GM04503 (cell line): ENCODE data around the gene PROZ.

ENCODE experiments used
- DNase-seq: peaks from one replicate; pipeline ENCODE4 v3.0.0-alpha.2; 2012; ENCODE audit warnings: low read depth

The PROZ gene

GRCh38 chr13:113119822-113120189 is 38.6 kb upstream of the PROZ start:
- DNase-seq = no peak

DNA sequence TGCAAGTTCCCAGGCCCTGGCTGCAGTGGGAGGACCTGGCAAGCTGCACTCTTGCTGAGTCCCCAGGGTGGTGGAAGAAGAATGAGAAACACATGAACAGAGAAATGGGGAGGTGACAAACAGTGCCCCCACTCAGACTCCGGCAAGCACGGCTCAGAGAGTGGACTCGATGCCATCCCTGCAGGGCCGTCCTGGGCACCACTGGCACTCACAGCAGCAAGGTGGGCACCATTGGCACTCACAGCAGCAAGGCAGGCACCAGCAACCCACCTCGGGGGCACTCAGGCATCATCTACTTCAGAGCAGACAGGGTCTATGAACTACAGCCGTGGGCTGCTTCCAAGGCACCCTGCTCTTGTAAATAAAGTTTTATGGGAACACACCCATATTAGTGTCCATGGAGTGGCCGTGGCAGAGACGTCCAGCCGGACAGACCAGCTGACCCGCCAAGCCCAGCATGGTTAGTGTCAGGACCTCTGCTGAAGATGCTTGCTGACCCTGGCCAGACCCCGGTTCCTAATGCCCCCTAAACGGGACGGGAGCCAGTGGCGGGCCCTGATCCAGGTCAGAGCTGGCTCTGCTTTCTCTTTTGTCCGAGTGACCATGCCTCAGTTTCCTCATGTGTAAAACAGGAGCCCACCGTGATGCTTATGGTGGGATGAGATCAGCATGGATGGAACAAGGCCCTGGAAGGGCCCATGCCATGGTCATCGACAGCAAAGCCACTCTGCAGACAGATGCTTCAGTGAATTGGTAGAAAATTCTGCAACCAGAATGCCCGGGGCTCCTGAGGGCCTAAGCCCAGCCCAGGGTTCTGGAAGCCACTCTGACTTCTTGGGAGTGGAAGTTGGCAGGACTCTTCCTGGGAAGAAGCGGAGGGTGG is 37.9 kb upstream of the PROZ start:
- no peak for DNase-seq

- DNase-seq = no peak
Measured at GRCh38 chr13:113121183-113121927, 37.1 kb upstream of the PROZ start.

DNA sequence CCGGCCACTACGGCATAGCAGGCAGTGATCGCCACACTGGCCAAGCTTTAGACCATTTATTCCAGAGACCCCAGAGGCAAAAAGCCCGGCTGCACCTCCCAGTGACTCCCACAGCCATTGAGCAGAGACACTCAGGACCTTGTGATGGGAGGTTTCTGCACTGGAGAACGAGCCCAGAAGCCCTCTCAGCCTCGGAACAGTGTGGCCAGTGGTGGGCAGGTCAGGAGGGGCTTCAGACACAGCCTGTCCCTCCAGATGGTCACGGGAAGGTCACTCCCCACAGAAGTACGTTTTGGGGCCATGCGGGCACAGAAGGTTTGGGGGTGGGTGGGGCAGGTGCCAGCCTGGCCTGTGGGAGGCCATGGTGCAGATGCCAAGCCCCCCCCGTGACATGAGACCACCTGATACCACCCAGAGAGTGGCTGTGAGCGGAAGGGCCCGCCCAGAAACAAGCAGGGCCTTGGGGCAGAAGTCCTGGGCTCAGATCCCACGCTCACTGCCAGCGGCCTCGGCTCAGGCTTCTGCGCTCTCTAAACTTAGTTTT is 36.4 kb upstream of the PROZ start:
- no peak for DNase-seq

DNA sequence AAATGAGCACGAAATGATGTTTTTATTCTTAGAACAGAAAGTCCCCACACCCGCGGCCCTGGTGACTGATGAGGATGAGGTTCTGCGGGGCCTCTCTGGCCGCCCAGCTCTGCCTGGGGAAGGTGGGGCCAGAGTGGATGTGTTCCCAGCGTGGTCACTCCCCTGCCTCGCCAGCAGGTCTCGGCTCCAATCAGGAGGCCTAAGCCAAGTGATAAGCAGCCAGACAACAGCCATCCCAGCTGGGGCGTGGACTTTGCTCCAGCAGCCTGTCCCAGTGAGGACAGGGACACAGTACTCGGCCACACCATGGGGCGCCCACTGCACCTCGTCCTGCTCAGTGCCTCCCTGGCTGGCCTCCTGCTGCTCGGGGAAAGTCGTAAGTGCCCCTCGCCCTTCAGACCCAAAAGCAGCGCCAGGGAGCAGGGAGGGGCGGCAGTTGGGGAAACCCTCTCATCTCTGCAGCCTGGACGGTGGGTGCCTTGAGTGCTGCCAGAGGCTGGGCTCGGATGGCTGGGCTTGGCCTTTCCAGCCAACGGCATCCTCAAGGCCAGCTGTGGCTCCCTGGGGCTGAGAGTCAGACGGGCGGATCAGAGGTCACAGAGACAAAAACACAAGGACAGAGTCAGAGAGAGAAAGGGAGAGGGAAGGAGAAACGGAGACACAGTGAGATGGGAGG is 35.8 kb upstream of the PROZ start, which contains the start of gene F10:
TSS of gene F10 (plus strand) at position 250 of the 676 bp plus-strand sequence. CDS start at position 307, 57 bp downstream.
- DNase-seq = peak; percentile 47

- DNase-seq = no peak
Measured at GRCh38 chr13:113123226-113124201, 34.9 kb upstream of the PROZ start.

DNA sequence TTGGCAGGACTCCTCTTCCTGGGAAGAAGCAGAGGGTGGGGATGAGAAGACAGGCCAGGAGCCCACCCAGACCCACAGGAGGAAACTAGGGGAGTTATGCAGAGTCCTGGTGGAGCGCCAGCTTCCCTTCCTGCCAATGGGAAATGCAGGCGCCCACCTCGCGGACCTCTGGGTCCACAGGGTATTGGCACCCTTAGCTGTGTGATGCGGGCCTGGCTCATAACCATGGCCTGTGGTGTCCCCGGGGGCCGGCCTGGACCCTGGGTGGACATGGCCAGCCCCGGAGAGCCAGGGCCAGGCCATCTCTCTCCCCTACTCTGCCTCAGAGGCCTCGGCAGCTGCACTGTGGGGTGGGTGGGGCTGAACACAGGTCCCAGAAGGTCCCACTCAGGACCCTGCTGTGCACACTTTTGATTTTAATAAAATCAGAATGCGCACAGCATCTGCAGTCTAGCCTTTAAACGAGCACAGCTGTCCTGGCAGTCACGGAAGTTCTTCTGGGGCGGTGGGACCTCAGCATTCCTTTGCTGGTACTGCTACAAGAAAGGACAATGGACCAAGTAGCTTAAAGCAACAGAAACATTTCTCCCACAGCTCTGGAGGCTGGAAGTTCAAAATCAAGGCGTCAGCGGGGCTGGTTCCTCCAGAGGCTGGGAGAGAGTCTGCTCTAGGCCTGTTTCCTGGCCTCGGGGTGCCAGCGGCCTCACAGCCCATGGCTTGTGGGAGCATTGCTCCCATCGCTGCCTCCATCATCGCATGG is 34.1 kb upstream of the PROZ start:
- DNase-seq = no peak

GRCh38 chr13:113125506-113126264 is 32.8 kb upstream of the PROZ start:
- no peak for DNase-seq

DNA sequence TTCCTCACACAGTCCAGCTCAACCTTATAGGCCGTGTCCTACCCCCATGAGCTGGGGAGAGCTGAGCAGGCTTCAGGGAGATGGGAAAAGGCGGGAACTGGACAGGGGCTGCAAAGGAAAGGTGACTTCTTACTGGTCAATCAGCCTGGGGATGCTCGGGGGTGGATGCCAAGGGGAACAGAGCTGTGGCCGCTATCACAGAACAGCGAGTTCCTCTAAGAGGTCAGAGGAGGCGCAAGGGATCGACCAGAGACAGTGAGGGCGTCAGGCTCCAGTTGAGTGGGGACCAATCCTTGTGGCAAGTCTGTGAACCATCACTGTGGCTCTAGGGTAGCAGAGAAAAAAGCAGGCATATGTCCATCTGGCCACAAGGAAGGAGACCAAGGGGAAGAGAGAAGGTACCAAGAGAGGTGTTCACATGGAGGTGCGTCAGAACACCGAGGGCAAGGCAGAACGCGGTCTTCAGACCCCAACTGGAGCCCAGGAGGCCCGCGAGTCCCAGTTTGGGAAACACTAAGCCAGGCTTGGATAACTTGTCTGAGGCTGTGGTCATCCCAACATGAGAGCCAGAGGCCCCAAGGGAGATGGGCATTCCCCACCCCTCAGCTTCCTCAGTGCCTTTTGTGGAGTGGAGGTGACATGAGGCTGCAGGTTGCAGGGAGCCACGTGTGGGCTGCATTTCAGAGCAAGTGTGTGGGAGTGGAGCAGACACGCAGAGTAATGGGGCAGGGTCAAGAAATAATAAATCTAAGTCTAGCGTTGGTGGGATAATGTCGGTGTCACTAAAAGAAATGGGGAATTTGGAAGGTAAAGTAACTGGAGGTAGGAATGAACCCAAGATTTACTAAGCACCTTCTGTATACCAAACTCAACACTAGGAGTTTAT is 31.9 kb upstream of the PROZ start:
- no peak for DNase-seq

GRCh38 chr13:113129480-113129879 is 29.0 kb upstream of the PROZ start:
- no peak for DNase-seq

DNA sequence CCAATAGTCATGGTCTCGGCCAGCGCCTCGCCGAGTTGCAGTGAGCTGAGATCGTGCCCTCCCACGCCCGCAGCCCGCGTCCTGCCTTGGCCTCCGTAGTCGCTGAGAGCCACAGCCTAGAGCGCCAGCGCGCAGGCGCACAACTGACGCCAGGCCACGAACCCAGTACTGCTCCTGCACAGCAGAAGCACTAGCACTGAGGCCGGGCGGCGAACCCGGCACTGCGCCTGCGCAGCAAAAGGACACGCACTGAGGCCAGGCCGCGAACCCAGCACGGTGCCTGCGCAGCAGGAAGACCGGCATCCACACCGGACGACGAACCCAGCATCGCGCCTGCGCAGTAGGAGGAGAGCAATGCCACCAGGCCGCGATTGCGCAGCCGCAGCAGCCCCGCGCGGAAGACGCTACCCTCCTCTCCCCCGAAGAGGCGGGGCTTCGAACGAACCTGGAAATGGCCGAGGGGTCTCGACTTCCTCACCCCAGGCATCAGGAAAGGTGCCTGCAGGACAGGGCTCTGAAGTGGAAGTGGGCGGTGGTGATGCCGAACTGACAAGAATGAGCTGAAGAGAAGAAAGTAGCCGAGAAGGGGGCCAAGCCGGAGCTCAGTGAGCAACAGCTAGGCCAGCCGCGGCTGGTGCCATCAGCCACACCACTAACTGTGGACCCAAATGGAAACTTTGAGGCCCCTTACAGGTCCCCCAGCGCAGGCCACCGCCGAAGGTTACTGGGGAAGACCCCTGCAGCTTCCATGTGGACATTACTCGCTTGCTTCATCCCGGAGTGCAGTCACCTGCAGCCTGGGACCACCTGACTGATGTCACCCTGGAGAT is 28.3 kb upstream of the PROZ start:
- no peak for DNase-seq

GRCh38 chr13:113135281-113135760 is 23.1 kb upstream of the PROZ start:
- no peak for DNase-seq

DNA sequence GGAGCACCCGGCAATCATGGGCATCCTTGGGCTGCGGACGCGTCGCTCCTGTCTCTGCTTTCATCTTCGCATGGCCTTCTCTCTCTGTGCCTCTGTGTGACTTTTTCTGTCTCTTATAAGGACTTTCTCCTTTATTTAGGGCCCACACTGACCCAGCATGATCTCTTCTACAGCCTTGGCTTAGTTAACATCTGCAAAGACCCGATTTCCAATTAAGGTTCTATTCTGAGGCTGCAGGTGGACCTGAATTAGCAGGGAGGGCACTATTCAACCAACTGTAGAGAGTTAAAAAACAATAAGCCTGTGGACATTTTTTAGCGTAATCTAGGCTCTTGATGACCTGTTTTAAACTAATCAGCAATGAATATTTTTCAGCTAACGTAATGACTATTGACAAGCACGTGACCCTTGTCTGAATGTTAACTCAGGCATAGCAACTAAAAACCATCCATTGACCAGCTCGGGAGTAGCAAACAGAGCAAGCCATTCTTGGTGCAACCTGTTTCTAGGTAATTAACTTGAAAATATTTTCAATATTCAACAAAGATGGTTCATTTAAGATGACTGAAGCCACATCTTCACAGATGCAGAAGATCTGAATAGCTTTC is 20.7 kb upstream of the PROZ start:
- DNase-seq = no peak

- no peak for DNase-seq
Measured at GRCh38 chr13:113138792-113139551, 19.5 kb upstream of the PROZ start.

DNA sequence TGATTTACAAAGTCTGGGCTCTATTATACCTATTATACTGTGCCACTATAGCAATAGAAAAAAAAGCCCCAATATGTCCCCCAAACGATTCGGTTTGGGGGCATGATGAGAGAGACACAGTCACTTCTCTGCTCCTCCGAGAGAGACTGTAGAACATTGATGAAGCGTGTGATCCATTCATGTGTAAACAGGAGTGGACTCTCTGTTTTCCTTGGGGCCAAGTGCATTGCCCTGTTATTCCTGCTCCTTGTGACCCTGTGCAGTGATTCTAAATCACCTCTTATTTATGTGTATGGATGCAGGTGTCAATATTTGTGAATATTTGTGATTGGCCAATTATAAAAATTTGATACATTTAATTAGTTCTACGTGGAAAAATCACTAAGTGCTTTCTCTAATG is 18.9 kb upstream of the PROZ start:
- no peak for DNase-seq
